ENCODE results near the gene TMEM11.

GRCh38 chr17:21165922-21166594 is 47.9 kb downstream of the TMEM11 start:
- TF ChIP-seq GATA3 (IDR thresholded peaks at IDR 0.05; ENCODE audit: low read depth, low read length) (no peak), GATA2 (IDR thresholded peaks at IDR 0.05; ENCODE audit: low read depth, low read length) (no peak)

All from SH-SY5Y (cell line).